ENCODE measurements around the gene TMCC2.
A peak's percentile ranks its signal among the peaks of the same experiment; 100 is the strongest.

Gene TMCC2

DNA sequence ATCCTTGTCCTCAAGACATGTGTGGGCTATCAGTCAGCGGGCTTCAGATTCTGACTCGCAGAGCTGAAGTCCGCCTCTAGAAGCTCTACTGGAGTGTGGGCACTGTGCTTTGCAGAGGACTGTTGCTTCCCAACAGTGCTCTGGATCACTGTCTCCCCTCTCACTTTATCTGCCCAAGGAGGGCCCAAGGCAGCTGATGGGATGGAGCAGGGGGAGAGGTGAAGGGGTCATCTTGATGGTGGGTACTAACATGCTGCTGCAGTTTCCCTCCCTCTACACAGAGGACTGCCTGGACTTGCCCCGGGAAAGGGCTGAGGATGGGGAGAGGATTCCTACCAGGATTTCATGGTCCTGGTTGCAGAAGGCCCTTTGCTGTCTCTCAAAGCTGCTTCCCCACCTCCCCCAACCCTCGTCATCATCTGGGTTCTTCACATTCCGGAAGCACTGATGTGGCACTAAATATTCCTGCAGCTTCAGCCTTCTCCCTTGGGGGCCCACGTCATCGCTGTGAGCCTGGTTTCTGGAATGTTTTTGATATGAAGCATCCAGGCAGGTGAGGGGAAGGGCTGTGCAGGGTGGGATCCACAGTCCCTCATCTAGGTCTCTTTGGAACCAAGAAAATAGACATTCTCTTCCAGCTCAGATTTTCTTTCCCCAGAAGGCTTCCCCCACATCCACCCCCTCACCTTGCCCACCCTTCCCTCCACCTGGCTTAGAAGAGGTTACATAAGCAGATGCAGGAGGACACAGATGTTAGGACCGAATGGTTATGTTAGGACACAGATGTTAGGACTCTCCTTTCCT is 70.6 kb downstream of the TMCC2 start:
- peak in 22 of 56 donors; percentile 14 to 60 (median 31) for DNase-seq

GRCh38 chr1:205300149-205300548 is 72.4 kb downstream of the TMCC2 start:
- DNase-seq: no peak

DNA sequence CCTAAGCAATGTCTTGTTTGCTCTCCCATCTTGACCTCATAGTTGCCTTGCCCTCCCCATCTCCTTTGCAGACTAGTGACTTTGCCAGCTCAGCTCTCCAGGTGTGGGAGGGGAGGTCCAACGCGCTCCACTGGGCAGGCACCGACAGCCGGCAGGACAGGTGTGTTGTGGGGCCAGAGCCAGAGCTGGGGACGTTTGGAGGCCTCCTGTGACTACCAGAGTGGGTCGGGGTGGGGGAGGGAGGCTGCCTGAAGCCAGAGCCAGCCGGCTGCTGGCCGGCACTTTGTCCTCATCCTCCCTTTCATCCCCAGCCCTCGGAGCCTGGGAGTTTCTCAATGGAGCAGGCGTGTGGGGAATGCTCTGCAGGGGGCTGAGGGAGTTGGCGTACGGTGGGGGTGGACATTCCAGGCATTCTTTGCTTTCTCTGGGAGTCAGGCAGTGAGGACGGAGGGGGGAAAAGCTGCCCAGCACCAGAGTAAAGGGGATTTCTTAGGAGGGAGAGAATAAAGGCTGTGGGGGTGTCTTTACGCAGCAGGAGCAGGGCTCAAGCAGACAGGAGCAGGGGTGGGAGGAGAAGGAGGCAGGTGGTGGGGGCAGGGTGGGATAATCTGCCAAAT is 73.6 kb downstream of the TMCC2 start:
- DNase-seq: peak in 10 of 56 donors; percentile 11 to 62 (median 30)

DNA sequence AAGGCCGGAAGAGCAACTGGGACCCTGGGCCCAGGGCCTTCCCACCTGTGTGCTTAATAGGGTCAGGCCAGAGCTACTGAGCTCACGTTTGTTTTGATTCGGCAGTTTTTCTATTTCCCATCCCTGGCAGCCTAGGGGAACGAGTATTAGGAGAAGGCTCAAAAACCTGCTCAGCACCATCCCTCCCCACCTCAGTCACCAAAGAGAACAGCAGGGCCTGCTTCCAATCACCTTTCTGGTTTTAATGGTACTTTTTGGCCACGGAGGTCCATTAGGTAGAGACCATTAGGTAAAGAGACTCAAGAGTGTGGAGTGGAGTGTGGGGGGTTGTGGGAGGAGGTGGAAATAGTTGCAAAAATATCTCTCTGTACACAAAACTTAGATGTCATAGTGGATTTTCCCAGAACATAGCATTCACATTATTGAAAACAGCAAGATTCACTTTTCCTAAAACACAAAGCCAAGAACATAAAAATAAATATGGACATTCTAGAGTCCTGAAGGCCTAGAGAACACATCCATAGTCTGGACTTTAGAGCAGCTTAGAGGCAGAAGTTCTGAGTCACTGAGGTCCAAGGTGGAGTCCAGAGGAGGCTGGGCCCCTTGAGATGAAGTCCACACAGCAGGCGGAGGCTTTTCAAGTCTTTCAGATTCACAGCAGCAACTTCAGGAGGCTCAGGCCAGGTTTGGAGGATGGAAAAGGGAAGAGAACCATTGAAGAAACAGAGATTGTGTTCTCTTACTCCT is 74.3 kb downstream of the TMCC2 start:
- no peak for DNase-seq

- no peak for DNase-seq
These were observed 75.6 kb downstream of the TMCC2 start for GRCh38 chr1:205303247-205303888.

DNA sequence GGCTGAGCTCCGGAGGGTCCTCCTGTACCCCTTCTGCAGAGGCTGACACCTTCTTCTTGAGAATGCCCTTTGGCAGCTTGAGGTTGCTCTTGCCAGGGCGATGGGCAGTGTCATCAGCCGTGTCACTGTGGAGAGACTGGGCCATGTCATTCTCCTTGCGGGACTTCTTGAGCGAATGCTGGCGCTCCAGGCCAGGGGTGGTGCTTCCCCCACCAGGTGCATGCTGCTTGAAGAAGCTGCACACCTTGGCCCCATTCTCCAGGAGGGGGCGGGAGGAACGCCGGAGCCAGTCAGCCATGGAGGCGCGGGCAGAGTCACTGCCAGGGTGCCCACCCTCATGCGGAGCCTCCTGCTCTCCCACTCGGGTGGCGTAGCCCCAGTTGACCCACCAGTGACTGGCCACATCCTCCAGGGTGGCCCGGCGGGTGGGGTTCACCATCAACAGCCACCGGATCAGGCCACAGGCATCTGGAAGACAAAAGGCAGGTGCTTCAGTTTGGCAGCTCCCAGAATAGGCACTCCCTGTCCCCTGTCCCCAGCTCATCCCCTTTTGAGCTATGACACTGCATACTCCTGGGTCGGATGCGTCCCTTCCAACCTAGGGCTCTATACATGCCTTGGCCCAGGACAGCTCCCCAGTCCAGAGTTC is 76.4 kb downstream of the TMCC2 start:
- DNase-seq: no peak

DNA sequence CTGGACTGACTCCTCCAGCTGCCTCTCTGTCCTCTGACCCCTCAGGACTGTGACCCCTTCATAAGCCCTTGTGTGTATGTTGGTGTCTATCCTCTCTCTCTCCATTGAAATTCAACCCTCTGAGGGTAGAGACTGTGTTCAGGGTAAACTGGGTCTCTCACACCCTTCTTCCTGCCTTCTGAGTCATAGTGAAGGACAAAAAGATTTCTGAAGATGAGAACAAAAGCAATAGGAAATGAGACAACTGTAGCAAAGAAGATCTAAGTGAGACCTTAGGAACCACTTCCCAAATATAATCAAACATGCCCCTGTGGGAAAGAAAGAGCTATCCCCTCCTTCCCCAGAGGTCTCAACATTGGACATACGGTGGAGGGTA is 76.9 kb downstream of the TMCC2 start:
- no peak for DNase-seq

DNA sequence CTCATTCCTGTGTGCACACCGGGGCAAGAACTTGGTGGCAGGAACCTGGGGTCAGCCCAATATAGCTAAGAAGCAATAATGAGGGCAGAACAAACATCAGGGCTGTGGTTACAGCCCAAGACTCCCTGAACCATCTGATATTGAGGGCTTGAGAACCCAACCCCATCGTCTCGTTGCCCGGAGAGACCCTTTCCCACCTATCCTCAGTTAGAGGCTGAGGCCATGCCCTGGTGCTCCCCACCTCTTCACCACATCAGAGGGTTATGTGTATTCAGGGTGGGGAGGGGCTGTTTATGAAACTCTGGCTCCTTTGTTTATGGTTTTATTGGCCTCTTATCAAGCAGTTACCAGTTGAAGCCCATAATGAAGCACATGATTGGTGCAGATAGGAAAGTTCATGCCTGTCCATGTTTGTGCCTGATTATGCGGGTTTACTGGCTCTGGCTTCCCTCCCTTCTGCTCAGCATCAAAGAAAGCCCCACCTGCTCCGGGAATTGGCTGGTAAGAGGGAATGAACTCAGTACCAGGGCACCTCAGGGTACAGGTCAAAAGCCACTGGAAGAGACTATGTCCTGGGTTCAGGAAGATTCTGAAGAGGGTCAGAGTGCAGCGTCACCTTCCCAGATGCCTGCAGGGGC is 79.3 kb downstream of the TMCC2 start:
- DNase-seq: no peak

DNA sequence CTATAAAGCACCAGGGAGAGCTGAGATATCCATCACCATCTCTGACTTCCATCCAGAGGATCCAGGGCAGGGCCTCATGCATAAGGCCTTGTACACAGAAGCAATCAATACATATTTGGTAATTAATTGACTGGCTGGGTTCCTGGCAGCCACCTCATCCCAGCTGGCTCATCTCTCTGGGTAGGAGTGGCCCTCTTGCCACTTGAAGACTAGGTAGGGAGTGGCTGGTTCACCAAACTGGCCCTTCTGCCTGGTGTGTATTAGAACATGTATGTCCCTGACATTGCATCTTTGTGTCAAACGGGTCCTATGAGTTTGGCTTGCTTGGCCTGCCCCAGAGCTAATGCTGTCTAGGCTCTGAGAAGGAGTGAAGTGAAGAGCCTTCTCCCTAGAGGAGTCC is 82.0 kb downstream of the TMCC2 start:
- DNase-seq: no peak

DNA sequence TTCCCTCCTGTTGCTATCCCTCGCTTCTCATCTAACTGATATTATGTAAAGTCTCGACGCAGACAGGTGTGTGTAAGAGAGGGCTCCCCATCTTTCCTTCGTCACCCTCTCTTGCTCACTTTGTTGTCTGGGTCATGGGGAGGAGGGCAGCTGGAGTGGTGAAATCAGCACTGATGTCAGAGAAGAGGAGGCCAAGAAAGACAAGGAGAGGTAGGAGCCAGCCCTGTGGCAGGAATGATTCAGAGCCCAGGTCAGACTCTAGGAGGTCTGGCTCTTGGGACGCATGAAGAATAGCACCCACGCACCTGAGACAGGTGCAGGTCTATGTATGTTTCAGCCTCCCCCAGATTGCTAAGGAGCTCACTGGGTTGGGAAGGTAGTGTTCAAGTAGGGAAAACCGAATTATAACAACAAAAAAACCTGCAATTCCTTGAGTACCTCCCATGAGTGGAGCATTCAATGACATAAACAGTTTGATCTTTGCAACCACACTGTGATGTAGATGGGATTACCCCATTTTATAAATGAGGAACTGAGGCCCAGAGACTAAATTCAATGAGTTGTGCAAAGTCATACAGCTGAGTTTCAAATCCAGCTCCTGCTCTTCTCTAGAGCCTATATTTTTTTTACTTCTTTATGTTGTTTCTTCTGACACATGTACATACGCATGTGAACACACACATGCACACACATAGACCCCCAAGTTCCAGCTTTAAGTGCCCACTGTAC is 83.4 kb downstream of the TMCC2 start:
- DNase-seq: no peak

GRCh38 chr1:205312866-205313562 is 85.3 kb downstream of the TMCC2 start:
- DNase-seq: no peak

DNA sequence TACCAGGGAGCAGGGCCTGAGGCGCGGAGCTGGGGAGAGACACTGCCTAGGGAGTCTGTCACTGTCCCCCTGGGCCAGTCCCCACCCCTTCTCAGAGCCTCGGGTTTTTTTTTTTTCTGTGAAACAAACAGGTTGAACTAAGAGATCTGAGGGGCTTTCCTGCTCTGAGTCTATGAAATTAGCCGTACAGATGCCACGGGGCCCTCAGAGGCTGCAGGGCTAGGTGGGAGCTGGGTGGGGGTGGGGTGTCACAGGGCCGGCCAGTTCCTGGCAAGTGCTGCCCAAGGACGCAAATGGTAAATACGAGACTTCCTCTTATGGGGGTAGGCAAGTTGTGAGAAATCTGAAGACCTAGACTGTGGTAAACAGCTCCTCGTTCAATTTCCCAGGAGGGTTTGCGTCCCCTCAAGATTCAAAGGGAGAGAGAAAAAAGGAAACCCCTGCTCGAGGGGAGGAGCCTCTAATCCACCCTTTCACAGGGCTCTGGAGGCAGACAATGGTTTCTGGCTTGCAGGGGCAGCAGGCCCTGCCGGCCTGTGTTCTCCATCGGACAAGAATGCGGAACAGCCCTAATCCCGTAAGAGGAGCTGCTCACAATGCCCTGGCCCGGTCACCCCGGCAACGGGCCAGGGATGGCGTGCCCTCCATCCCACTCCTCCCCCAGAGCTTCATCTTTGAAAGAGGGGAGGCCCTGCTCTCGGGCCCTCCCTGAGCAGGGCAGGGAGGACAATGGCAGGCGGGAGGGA is 86.0 kb downstream of the TMCC2 start:
- peak in 42 of 56 donors; percentile 13 to 80 (median 32) for DNase-seq

- no peak for DNase-seq
These were observed 87.4 kb downstream of the TMCC2 start for GRCh38 chr1:205315008-205315618.

DNA sequence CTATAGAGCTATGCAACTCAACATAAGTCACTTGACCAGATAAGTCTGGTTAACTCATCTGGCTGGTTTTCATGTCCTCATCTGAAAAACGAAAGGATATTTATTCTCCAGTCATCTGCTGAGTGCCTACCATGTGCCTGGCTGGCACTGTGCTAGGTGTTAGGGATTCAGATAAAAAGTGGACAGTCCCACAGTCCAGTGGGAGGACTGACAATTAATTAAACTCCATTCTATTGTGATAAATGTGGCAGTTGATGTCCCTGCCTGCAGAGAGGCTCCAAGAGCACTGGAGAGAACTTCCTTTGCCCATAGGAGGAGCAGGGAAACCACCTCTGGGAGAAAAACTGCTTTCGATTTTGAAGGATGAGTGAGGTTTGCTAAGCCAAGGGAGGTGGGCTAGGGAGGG is 88.4 kb downstream of the TMCC2 start:
- DNase-seq: no peak

DNA sequence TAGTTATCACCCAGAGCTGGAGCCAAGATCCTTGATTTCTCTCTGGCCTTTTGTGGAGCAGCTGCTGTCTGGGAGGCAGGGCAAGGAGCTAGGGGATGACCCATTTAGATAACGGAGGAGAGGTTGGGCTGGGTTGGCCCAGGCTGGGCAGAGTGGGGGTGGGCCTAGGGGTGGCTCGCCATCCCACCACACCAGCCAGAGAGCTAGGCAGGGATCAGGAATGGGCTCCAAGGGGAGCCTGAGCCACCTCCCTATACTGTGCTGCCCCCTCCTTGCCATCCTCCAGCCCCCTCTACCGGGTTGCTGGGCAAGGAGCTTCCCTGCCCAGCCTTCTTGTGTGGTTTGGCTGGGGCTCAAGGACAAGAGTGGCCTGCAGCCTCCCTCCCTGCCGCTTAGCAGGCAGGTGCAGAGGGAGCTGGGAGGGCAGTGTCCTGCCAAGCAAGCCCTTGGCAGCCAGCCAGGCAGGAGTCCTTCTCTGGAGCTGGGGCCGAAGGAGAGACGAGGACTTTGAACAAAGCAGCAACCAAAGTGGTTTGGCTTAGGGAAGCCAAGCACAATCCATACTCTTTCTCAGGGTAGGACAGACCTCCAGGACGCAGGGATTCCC is 89.7 kb downstream of the TMCC2 start:
- peak in 34 of 56 donors; percentile 6 to 73 (median 24) for DNase-seq

DNA sequence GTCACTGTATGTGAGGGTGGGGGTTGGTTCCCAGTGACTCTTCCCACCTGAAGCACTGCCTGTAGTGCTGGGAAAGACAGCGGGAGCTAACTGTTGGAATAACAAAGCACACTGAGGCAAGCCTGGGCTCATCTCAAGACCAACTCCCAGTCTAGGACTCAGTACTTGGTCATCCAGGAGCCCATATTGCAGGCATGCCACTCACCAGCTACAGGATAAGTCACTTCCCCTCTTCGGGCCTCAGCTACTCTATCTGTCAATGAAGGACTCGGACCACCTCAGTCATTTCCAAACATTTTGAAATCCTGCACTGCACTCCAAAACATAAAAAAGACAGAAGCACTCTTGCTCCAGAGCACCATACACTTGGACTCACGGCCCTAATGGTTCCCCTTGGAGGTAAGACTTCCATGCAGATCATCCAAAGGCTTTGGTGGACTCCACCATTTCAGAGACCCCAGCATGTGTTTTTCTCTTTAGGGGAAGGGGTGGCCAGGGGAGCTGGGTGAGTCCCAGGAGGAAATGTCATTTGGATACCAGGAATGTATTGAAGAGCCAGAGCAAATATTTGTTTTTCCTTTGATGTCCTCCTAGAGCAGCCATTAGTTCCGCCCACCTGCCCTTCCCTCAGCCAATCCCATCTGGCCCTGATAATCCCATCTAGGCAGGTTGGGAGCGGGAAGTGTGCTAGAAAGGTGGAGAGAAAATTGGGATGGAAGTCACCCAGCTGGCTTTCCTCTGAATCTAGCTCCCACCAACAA is 90.7 kb downstream of the TMCC2 start:
- DNase-seq: no peak

Data from nucleus accumbens (tissue), 56 donors.